HEK293 (cell line): Measurements from ENCODE around the gene EHD1.

Experiments used
- GLI2 ChIP-seq: fragments of 450-650 bp; formaldehyde crosslinking; IDR thresholded peaks from 2 replicates; pipeline ENCODE4; 2017; ENCODE audit warnings: missing biosample characterization, missing genetic modification characterization, low read depth, borderline replicate concordance
- GLI4 ChIP-seq: fragments of 450-650 bp; formaldehyde crosslinking; IDR thresholded peaks from 2 replicates; pipeline ENCODE4 v1.5.1; 2016; ENCODE audit warnings: missing biosample characterization, missing genetic modification characterization
- ZBTB7A ChIP-seq: fragments of 450-650 bp; formaldehyde crosslinking; IDR thresholded peaks from 2 replicates; pipeline ENCODE4 v1.5.1; 2016; ENCODE audit warnings: low read depth, missing biosample characterization, missing genetic modification characterization
- ZNF157 ChIP-seq: fragments of 450-650 bp; formaldehyde crosslinking; IDR thresholded peaks from 2 replicates; pipeline ENCODE4 v1.5.1; 2016; ENCODE audit warnings: missing biosample characterization, missing genetic modification characterization
- ZNF354C ChIP-seq: fragments of 450-650 bp; formaldehyde crosslinking; IDR thresholded peaks from 2 replicates; pipeline ENCODE4 v1.5.1; 2016; ENCODE audit warnings: missing biosample characterization, missing genetic modification characterization, low read depth, borderline replicate concordance
- ZNF510 ChIP-seq: fragments of 450-650 bp; formaldehyde crosslinking; IDR thresholded peaks from 2 replicates; pipeline ENCODE4 v1.5.1; 2018; ENCODE audit warnings: mild to moderate bottlenecking, missing genetic modification characterization, missing biosample characterization; ENCODE audit not compliant: insufficient replicate concordance

DNA sequence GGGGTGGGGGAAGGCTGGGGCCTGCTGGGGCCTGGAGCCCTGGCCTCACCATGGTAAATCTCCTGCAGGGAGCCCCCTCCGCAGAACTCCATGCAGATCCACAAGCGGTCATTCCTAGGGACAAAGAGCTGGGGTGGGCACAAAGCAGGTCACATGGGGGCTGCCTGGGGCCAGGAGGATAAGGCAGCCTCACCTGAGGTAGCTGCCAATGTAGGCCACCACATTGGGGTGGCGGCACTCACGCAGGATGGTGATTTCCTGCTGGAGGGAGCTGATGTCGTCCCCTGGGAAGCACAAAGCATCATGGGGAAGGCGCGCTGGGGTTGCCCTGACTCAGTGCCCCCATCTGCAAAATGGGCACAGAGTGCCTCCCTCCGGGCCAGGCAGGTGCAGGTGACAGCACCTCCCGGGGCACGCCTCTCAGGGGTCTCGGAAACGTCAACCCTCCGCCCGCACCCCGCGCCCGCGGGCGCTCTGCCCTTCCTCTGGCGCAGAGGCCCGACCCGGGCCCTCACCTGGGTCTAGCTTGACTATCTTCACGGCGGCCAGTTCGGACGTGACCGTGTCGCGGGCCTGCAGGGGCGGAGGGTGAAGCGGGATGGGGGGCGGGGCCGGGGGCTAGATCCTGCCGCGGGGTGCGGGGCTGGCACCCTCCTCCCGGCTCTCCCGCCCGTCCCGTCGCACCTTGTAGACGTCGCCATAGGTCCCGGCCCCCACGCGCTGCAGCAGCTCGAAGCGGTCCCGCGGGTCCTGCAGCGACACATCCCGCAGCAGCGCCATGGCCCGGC is 75.9 kb downstream of the EHD1 start:
- TF ChIP-seq ZNF354C (tag by site-specific recombination): no peak
- TF ChIP-seq ZNF510: no peak
- TF ChIP-seq GLI2 (tag by site-specific recombination): no peak
- TF ChIP-seq GLI4 (tag by site-specific recombination): no peak
- no peak for TF ChIP-seq ZNF157 (tag by site-specific recombination)
- TF ChIP-seq ZBTB7A: 0 out of 2 replicates have a peak, but pooled peaks have one; percentile 12
